ENCODE measurements around the gene CHGA. TPM values are rescaled to one million over a fixed set of nuclear protein-coding genes. Genes with fewer than 3 reads are reported as not detected.

The CHGA gene
- total and polyA plus RNA-seq, 2 donors from 2014 or later, result 0.38 to 6.6 TPM

DNA sequence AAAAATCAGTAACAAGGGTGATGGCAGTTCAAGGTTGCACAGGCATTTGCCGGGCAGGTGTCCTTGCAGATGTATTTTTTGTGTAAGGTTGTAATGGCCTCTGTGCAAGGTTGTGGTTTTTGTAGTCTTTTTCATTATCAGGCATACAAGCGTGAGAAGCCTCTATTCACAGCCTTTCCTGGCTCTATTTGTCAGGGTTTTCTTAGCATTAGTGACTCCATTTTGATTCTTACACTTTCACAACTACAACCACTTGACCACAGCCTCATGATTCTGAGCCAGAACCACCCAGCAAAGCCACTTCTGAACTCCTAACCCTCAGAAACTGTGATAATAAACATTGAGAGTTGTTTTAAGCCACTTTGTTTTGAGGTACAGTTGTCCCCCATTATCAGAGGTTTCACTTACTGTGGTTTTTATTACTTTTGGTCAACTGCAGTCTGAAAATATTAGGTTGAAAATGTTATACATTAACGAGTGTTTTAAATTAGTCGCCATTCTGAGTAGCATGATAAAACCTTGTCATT is 27.5 kb upstream of the CHGA start:
- FAIRE-seq, result no peak
- intact Hi-C loops (cut with DNase I), result no loop called here
- no peaks in the 10 kb centered on the region for H3K4me1 ChIP-seq (ENCODE audit: control insufficient read depth in 2 of 3, insufficient read depth in 2 of 3, low read depth in 1 of 3, low read length in 3 of 3)

DNA sequence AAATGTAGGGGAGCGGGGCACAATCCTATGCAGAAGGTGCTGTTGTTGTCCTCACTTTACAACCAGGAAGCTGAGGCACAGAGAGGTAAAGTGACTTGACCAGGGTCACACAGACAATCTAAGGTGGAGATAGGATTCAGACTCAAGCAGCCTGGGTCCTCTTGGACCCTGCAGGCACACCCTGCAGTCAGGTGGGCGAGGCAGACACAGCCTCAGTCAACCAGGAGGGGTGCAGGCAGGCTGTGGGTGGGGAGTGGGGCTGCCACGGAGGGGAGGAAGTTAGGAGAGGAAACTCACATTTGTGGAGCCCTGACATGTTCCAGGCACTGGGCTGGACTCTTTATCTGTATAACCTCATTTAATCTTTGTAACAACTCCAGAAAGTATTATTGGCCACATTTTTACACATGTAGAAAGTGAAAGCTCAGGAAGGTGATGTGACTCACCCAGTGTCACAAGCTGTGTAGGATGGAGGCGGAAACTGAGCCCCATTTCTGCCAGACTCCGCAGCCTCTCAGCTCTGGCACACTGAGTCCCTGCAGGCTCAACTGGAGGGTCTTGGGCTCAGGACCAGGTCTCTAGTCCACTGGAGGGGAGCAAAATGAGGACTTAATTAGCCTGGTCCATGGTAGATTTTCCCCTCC is 24.9 kb upstream of the CHGA start:
- no peak for TF ChIP-seq CTCF (IDR thresholded peaks at IDR 0.05; ENCODE audit: borderline replicate concordance, extremely low read depth, insufficient read depth)
- DNase-seq, result no peak

More for the DNA sequence above, 27.5 kb upstream of the CHGA start:
- Histone ChIP-seq H3K27me3 (ENCODE audit: control insufficient read depth, insufficient read depth, low read length) (no peaks in the 10 kb centered on the region), H3K9me3 (ENCODE audit: control insufficient read depth in 2 of 3, insufficient read depth in 1 of 3, low read length in 3 of 3) (peaks cover 0 to 8% (median 0%) of the 10 kb centered on the region in 3 donors), H3K36me3 (ENCODE audit: control insufficient read depth in 2 of 3, insufficient read depth in 3 of 3, low read length in 3 of 3) (no peaks in the 10 kb centered on the region), H3K27ac (ENCODE audit: low read depth in 2 of 2, low read length in 2 of 2) (no peak overlapping the region), H3K9ac (ENCODE audit: low read length in 3 of 3) (no peak overlapping the region), H3K4me3 (ENCODE audit: low read length in 3 of 3) (no peak overlapping the region)
- no peak for DNase-seq
- no peak for TF ChIP-seq CTCF (IDR thresholded peaks at IDR 0.05; ENCODE audit: borderline replicate concordance, extremely low read depth, insufficient read depth)

DNA sequence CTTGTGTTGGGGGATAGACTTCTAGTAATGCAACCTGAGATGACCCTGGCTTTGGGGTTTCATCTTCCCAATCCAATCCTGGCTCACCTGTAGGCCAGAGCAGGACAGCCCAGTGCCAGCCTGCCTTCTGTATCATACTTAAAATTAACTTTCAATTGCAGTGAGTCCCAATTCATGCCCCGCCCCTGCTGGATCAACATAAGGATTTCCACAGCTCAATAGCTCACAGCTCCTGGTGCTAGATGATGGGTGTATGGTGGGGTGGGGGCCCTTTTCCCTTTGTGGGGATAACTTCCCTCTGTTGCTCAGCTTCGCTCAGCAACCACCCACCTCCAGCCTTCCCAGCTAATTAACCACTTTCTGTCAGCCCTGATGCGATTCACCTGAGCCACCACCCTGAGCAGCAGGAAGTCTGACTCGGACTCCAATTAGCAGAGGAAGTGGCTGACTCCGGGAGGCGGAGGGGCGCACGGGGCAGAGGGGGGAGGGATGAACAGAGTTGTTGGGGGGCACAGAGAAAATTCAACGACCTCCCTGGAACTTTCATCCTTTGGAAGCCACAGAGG is 24.3 kb upstream of the CHGA start:
- FAIRE-seq (no peak), DNase-seq (no peak)
- no peak overlapping the region for H3K9ac ChIP-seq (ENCODE audit: low read length in 3 of 3)
- no peak overlapping the region for H3K27ac ChIP-seq (ENCODE audit: low read depth in 2 of 2, low read length in 2 of 2)
- H3K4me1 ChIP-seq (ENCODE audit: control insufficient read depth in 2 of 3, insufficient read depth in 2 of 3, low read depth in 1 of 3, low read length in 3 of 3), result no peaks in the 10 kb centered on the region
- H3K9me3 ChIP-seq (ENCODE audit: control insufficient read depth in 2 of 3, insufficient read depth in 1 of 3, low read length in 3 of 3), result peaks cover 0 to 6% (median 0%) of the 10 kb centered on the region in 3 donors
- no peak overlapping the region for H3K4me3 ChIP-seq (ENCODE audit: low read length in 3 of 3)
- no peaks in the 10 kb centered on the region for H3K36me3 ChIP-seq (ENCODE audit: control insufficient read depth in 2 of 3, insufficient read depth in 3 of 3, low read length in 3 of 3)
- no peak for TF ChIP-seq CTCF (IDR thresholded peaks at IDR 0.05; ENCODE audit: borderline replicate concordance, extremely low read depth, insufficient read depth)
- intact Hi-C loops (cut with DNase I), result no loop called here
- no peaks in the 10 kb centered on the region for H3K27me3 ChIP-seq (ENCODE audit: control insufficient read depth, insufficient read depth, low read length)

More for the DNA sequence above, 24.9 kb upstream of the CHGA start:
- Histone ChIP-seq H3K27me3 (ENCODE audit: control insufficient read depth, insufficient read depth, low read length) (no peaks in the 10 kb centered on the region), H3K4me3 (ENCODE audit: low read length in 3 of 3) (no peak overlapping the region), H3K9ac (ENCODE audit: low read length in 3 of 3) (no peak overlapping the region), H3K36me3 (ENCODE audit: control insufficient read depth in 2 of 3, insufficient read depth in 3 of 3, low read length in 3 of 3) (no peaks in the 10 kb centered on the region), H3K9me3 (ENCODE audit: control insufficient read depth in 2 of 3, insufficient read depth in 1 of 3, low read length in 3 of 3) (peaks cover 0 to 6% (median 0%) of the 10 kb centered on the region in 3 donors), H3K27ac (ENCODE audit: low read depth in 2 of 2, low read length in 2 of 2) (no peak overlapping the region), H3K4me1 (ENCODE audit: control insufficient read depth in 2 of 3, insufficient read depth in 2 of 3, low read depth in 1 of 3, low read length in 3 of 3) (no peaks in the 10 kb centered on the region)
- intact Hi-C loops (cut with DNase I), result no loop called here
- no peak for FAIRE-seq
